Spinal cord (tissue), 10 donors: ENCODE measurements around the gene PDE3B. TPM values are rescaled to one million over a fixed set of nuclear protein-coding genes. Genes with fewer than 3 reads are reported as not detected.

Experiments
- DNase-seq, 6 donors: peaks; one replicate each; pipeline versions ENCODE4 v3.0.0 to v3.0.0-alpha.2; 2013 to 2015; ENCODE audit warnings: low spot score in 6 of 6, low read depth in 4 of 6
- H3K27ac ChIP-seq: one replicate; pipeline ENCODE4 v1.5.1; 2013; ENCODE audit warnings: low read depth, low read length, control low read depth
- H3K27me3 ChIP-seq: one replicate; pipeline ENCODE4 v1.6.1; 2013; ENCODE audit warnings: low read length; ENCODE audit not compliant: control insufficient read depth, insufficient read depth
- H3K36me3 ChIP-seq: one replicate; pipeline ENCODE4 v1.6.1; 2013; ENCODE audit warnings: low read length; ENCODE audit not compliant: control insufficient read depth, insufficient read depth
- H3K4me1 ChIP-seq: one replicate; pipeline ENCODE4 v1.6.1; 2013; ENCODE audit warnings: low read length; ENCODE audit not compliant: control insufficient read depth, insufficient read depth
- H3K4me3 ChIP-seq: one replicate; pipeline ENCODE4 v1.5.1; 2013; ENCODE audit warnings: low read depth, low read length, control low read depth
- H3K9me3 ChIP-seq: one replicate; pipeline ENCODE4 v1.6.1; 2013; ENCODE audit warnings: low read length; ENCODE audit not compliant: control insufficient read depth, insufficient read depth
- WGBS: methylation state at CpG from one replicate; pipeline ENCODE4 v1.1.5; 2013; ENCODE audit warnings: missing lambda C conversion rate; ENCODE audit not compliant: insufficient coverage; 5-methylcytosine and 5-hydroxymethylcytosine counted together
- polyA plus RNA-seq, 2 donors: library from polyadenylated mRNA; unstranded; fragments of 120-200 nt; gene quantifications; one replicate each; pipeline ENCODE4 v1.2.1, GENCODE V29; 2013; ENCODE audit not compliant: insufficient read length in 2 of 2
- total RNA-seq, 2 donors: library from RNA; depleted of rRNA in 1 of 2; stranded (reverse); fragments of 120-200 nt in 1 of 2; fragments of >200 nt in 1 of 2; gene quantifications; one replicate each; pipeline versions ENCODE4 v1.2.3 to v1.2.4, GENCODE V29; 2013 to 2014
- donor health status: healthy.

The PDE3B gene
- total and polyA plus RNA-seq, 4 donors = 9.8 to 37.7 (median 14.7) TPM

DNA sequence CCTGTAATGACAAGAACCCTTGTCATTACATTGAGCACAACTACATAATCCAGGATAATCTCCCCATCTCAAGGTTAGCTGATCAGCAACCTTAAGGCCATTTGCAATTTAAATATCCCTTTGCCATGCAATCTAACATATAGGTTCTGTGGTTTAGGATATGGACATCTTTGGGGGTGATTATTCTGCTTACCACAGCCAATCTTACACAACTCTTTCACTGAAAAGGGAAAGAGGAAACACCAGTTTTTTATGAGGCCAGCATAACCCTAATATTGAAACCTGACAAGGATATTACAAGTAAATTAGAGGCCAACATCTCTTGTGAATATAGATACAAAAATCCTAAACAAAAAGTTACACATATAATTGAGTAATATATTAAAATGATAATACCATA is 169.9 kb downstream of the PDE3B start:
- H3K9me3 ChIP-seq = no peaks in the 10 kb centered on the region
- no peak for DNase-seq
- no peak overlapping the region for H3K27ac ChIP-seq
- H3K36me3 ChIP-seq = no peaks in the 10 kb centered on the region
- no peaks in the 10 kb centered on the region for H3K4me1 ChIP-seq
- no peaks in the 10 kb centered on the region for H3K27me3 ChIP-seq
- H3K4me3 ChIP-seq = no peak overlapping the region

DNA sequence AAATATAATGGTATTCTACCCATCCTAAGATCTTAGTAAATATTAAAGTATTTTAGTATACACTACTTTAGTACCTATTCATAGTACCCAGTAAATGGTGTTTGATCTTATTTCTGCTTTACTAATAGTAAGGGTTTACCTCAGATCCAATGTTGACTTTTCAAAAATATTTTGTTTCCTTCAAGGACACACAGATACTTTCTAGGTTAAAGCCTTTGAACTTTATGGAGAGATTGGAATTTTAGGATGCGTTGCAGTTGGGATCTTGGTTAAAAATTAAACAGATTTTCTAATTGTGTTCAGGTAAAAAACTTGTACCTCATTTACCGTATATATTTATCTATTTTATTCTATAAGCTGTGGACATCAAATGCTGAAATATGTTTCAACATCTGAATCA is 175.2 kb downstream of the PDE3B start:
- WGBS = no CpG with 5 or more reads among the region's 2 CpGs

DNA sequence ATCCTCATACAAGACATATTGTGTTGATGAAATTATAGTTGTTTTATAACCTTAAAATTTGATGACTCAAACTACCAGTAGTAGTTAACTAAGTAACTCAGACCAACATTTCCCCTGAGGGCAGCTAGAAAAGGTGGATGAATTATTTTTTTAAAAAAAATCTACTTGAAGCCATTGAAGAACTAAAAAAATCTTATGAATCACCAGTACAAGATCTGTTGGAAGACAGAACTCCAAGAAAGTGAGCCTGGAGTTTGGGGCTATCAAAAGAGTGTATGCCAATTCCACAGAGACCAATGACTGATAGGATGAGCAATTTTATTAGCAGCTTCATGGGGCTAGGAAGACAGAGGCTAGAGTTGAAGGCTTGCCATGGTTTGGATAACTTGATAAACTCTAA is 176.0 kb downstream of the PDE3B start:
- no peak overlapping the region for H3K4me3 ChIP-seq
- no peaks in the 10 kb centered on the region for H3K27me3 ChIP-seq
- no peak for DNase-seq
- peaks cover 4% of the 10 kb centered on the region for H3K36me3 ChIP-seq
- no peaks in the 10 kb centered on the region for H3K9me3 ChIP-seq
- no peaks in the 10 kb centered on the region for H3K4me1 ChIP-seq
- no peak overlapping the region for H3K27ac ChIP-seq

More for the DNA sequence above, 175.2 kb downstream of the PDE3B start:
- no peaks in the 10 kb centered on the region for H3K4me1 ChIP-seq
- no peak overlapping the region for H3K27ac ChIP-seq
- H3K36me3 ChIP-seq = peaks cover 4% of the 10 kb centered on the region
- H3K27me3 ChIP-seq = no peaks in the 10 kb centered on the region
- no peak for DNase-seq
- no peaks in the 10 kb centered on the region for H3K9me3 ChIP-seq
- no peak overlapping the region for H3K4me3 ChIP-seq

DNA sequence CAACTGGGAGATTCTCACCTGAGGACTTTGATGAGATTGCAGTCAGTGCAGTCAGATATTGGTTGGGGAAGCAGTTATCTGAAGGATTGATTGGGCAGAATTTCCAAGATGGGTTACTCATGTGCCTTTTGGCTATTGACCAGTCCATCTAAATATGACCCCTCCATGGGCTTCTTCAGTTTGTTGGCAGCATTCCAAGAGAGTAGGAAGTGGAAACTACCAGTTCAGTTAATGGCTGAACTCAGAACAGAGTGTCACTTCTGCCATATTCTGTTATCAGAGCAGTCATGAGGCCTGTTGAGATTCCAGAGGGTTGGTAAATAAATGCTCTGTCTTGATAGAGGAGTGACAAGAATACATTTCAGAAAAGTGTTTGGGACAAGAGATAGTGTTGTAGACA is 177.4 kb downstream of the PDE3B start:
- H3K4me3 ChIP-seq = no peak overlapping the region
- peaks cover 4% of the 10 kb centered on the region for H3K36me3 ChIP-seq
- no peaks in the 10 kb centered on the region for H3K4me1 ChIP-seq
- H3K9me3 ChIP-seq = no peaks in the 10 kb centered on the region
- no peak overlapping the region for H3K27ac ChIP-seq
- no peaks in the 10 kb centered on the region for H3K27me3 ChIP-seq
- DNase-seq = no peak

DNA sequence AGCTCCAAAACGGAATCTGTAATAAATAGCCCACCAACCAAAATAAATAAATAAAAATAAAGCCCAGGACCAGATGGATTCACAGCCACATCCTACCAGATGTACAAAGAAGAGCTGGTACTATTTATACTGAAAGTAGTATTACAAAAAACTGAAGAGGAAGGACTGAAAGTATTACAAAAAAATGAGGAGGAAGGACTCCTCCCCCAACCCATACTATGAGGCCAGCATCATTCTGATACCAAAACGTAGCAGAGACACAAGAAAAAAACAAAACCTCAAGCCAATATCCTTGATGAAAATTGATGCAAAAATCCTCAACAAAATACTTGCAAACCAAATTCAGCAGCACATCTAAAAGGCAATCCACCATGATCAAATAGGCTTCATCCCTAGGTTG is 183.0 kb downstream of the PDE3B start:
- Histone ChIP-seq H3K9me3 (peaks cover 3% of the 10 kb centered on the region), H3K4me1 (no peaks in the 10 kb centered on the region), H3K36me3 (peaks cover 4% of the 10 kb centered on the region), H3K4me3 (no peak overlapping the region), H3K27me3 (no peaks in the 10 kb centered on the region), H3K27ac (no peak overlapping the region)
- DNase-seq = no peak
- 100% methylated on average over 1 of the region's 2 CpGs for WGBS

DNA sequence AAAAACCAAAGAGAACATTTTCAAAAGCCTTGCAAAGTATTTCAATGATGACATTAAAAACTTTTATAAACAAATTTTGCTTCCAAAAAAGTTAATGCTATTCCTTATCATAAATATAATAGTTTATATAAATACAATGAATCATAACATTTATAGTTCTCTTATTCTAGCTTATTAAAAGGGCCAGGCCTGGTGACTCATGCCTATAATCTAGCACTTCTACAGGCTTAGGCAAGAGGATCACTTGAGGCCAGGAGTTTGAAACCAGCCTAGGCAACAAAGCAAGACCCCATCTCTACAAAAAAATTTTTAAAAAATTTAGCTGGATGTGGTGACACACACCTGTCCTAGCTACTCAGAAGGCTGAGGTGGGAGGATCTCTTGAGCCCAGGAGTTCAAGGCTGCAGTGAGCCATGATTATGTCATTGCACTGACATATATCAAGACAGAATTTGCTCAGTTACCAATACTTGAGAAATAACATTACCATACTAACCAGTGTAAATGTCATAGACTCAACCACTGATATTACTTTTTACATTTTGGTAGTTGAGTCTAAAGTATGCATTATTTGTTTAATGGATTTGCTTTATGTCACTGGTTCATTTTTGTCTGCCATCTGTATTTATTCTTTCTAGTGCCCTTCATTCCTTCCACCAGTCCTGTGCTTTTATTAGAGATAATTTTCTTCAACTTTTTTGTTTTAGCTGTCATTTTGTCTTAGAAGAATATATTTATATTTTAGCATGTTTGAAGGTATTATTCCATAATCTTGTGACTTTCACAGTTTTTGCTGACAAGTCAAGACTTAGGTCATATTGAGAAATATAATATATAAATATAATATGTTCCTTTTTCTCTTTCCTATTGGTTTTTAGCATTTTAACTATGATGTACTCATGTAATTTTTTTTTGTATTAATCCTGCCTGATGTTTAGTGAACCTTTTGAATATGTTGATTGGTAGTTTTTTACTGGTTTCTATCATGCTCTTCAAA is 192.2 kb downstream of the PDE3B start:
- DNase-seq = no peak
- Histone ChIP-seq H3K4me3 (no peak overlapping the region), H3K36me3 (no peaks in the 10 kb centered on the region), H3K9me3 (no peaks in the 10 kb centered on the region), H3K4me1 (no peaks in the 10 kb centered on the region), H3K27ac (no peak overlapping the region), H3K27me3 (no peaks in the 10 kb centered on the region)

DNA sequence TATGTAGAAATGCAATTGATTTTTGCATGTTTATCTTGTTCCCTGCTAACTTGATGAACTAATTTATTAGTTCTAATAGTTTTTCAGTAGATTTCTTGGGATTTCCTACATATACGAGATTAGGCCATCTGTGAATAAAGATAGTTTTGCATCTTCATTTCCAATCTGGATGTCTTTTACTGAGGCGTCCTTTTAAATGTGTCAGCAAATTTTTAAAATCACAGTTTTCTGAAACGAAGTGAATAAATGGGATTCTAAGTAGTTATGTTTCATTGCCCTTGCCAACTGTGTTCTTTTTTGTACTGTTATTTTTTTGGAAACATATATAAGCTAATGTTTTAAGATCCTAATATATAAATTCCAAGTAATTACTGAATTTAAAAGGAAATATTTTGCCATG is 198.4 kb downstream of the PDE3B start:
- no peaks in the 10 kb centered on the region for H3K4me1 ChIP-seq
- no peaks in the 10 kb centered on the region for H3K9me3 ChIP-seq
- H3K27me3 ChIP-seq = no peaks in the 10 kb centered on the region
- H3K27ac ChIP-seq = no peak overlapping the region
- no peak overlapping the region for H3K4me3 ChIP-seq
- H3K36me3 ChIP-seq = no peaks in the 10 kb centered on the region
- WGBS = no CpG with 5 or more reads among the region's 3 CpGs
- DNase-seq = no peak

DNA sequence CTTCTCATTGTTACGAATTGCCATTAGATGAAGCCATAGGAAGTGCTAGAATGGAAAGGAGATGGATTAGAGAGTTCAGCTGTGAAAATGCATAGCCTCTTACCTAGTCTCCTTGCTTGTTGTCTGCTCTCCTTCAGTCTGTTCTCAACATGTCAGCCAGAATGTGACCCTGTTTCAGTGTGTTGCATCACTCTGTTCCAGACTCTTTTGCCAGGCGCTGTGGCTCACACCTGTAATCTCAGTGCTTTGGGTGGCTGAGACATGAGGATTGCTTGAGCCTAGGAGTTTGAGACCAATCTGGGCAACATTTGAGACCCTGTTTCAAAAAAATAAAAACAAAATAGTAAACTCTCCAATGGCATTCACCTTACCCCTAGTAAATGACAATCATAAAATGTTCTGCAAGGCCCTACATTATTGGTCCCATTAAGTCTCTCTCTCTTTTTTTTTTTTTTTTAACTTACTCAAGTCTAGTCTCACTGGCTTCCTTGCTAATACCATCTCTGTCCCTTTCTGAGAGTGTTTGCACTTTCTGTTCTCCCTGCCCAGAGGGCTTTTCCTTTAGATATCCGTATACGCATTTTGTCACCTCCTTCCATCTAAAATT is 209.1 kb downstream of the PDE3B start:
- Histone ChIP-seq H3K4me3 (no peak overlapping the region), H3K4me1 (no peaks in the 10 kb centered on the region), H3K9me3 (no peaks in the 10 kb centered on the region), H3K27me3 (no peaks in the 10 kb centered on the region), H3K36me3 (peaks cover 3% of the 10 kb centered on the region), H3K27ac (no peak overlapping the region)
- WGBS = 100% methylated on average over 2 of the region's 4 CpGs
- DNase-seq = no peak

DNA sequence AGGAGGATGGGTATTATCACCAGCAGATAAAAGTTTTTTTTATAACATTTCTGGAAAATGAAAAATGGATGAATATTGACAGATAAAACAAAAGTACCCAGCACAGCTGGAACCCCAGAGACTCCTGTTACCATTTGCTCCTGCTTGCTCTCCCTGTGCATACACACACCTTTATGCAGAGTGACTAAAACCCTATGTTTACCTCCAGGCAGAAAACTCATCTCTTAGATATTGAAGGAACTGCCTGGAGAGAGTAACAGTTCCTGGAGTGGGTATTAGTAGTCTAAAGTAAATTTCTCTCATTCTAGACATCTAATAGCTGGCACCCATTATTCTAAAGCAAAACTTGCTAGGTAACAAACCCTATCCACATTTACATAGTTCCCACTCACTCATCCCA is 210.5 kb downstream of the PDE3B start:
- no peaks in the 10 kb centered on the region for H3K4me1 ChIP-seq
- H3K36me3 ChIP-seq = peaks cover 3% of the 10 kb centered on the region
- H3K27me3 ChIP-seq = no peaks in the 10 kb centered on the region
- no peak for DNase-seq
- no peak overlapping the region for H3K27ac ChIP-seq
- no peaks in the 10 kb centered on the region for H3K9me3 ChIP-seq
- H3K4me3 ChIP-seq = no peak overlapping the region

DNA sequence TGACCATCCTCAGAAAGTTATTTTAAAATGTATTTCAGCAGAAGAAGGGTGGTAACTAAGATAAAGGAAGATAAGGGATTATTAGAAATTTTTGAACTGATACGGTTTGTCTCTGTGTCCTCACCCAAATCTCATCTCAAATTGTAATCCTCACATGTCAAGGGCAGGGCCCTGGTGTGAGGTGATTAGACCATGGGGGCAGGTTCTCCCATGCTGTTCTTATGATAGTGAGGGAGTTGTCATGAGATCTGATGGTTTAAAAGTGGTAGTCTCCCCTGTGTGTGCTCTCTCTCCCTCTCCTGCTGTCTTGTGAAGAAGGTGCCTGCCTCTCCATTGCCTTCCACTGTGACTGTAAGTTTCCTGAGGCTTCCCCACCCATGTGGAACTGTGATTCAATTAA is 212.3 kb downstream of the PDE3B start:
- Histone ChIP-seq H3K4me1 (no peaks in the 10 kb centered on the region), H3K27me3 (no peaks in the 10 kb centered on the region), H3K9me3 (no peaks in the 10 kb centered on the region), H3K27ac (no peak overlapping the region), H3K4me3 (no peak overlapping the region), H3K36me3 (peaks cover 2% of the 10 kb centered on the region)
- no peak for DNase-seq
- WGBS = no CpG with 5 or more reads among the region's 1 CpG
